PFSK-1 (cell line): ENCODE results near the gene RAB30.

Experiments used
- POLR2AphosphoS5 ChIP-seq: IDR thresholded peaks from 2 replicates; pipeline ENCODE4 v1.6.1; 2012; ENCODE audit warnings: low read depth, mild to moderate bottlenecking, control low read depth, low read length, moderate library complexity
- TF ChIP-seq, protein P1 (sequence below), 2 experiments: IDR thresholded peaks; 2 replicates each; pipeline versions ENCODE4 v1.6.1 to v1.8.0; 2011 to 2012; ENCODE audit warnings: low read depth in 2 of 2, low read length in 2 of 2, control low read depth in 1 of 2, inconsistent platforms in 1 of 2, mild to moderate bottlenecking in 1 of 2, moderate library complexity in 1 of 2; ENCODE audit not compliant: insufficient read depth in 1 of 2

DNA sequence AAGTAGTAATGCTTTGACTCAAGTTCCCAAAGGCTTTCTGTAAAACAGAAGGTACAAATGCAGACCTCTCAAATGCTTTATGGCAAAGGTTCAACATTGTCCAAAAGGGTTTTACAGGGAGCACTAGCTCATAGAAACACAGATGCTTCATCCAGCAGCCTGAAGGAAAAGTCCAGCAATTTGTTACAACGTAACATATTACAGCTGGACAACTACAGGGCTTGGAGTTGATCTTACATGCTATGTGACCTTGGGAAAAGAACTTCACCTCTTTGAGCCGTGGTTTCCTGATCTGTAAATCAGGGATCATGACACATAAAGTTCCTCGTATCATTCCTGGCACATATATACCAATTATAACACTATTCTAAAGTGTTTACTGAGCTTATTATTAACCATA lies 85.3 kb downstream of the RAB30 start:
- TF ChIP-seq POLR2AphosphoS5, result no peak
- TF ChIP-seq, protein P1, sequence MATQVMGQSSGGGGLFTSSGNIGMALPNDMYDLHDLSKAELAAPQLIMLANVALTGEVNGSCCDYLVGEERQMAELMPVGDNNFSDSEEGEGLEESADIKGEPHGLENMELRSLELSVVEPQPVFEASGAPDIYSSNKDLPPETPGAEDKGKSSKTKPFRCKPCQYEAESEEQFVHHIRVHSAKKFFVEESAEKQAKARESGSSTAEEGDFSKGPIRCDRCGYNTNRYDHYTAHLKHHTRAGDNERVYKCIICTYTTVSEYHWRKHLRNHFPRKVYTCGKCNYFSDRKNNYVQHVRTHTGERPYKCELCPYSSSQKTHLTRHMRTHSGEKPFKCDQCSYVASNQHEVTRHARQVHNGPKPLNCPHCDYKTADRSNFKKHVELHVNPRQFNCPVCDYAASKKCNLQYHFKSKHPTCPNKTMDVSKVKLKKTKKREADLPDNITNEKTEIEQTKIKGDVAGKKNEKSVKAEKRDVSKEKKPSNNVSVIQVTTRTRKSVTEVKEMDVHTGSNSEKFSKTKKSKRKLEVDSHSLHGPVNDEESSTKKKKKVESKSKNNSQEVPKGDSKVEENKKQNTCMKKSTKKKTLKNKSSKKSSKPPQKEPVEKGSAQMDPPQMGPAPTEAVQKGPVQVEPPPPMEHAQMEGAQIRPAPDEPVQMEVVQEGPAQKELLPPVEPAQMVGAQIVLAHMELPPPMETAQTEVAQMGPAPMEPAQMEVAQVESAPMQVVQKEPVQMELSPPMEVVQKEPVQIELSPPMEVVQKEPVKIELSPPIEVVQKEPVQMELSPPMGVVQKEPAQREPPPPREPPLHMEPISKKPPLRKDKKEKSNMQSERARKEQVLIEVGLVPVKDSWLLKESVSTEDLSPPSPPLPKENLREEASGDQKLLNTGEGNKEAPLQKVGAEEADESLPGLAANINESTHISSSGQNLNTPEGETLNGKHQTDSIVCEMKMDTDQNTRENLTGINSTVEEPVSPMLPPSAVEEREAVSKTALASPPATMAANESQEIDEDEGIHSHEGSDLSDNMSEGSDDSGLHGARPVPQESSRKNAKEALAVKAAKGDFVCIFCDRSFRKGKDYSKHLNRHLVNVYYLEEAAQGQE (IDR thresholded peaks at IDR 0.05; ENCODE audit: insufficient read depth in 1 of 2, low read depth in 2 of 2, low read length in 2 of 2), result no peak
